GM12875 (cell line): Measurements from ENCODE around the gene CALR3.

Experiments used
- H3K4me3 ChIP-seq: one replicate; pipeline ENCODE4 v1.5.1; 2011; ENCODE audit warnings: low read depth, low read length, control low read depth
- TF ChIP-seq, protein P1 (sequence below): IDR thresholded peaks from 2 replicates; pipeline ENCODE4 v1.5.1; 2011; ENCODE audit warnings: low read depth, mild to moderate bottlenecking, control low read depth, inconsistent platforms, low read length, moderate library complexity, borderline replicate concordance; ENCODE audit not compliant: insufficient read depth

CALR3 gene

GRCh38 chr19:16463991-16464575, 31.9 kb downstream of the CALR3 start:
- no peak overlapping the region for H3K4me3 ChIP-seq
- TF ChIP-seq, protein P1, sequence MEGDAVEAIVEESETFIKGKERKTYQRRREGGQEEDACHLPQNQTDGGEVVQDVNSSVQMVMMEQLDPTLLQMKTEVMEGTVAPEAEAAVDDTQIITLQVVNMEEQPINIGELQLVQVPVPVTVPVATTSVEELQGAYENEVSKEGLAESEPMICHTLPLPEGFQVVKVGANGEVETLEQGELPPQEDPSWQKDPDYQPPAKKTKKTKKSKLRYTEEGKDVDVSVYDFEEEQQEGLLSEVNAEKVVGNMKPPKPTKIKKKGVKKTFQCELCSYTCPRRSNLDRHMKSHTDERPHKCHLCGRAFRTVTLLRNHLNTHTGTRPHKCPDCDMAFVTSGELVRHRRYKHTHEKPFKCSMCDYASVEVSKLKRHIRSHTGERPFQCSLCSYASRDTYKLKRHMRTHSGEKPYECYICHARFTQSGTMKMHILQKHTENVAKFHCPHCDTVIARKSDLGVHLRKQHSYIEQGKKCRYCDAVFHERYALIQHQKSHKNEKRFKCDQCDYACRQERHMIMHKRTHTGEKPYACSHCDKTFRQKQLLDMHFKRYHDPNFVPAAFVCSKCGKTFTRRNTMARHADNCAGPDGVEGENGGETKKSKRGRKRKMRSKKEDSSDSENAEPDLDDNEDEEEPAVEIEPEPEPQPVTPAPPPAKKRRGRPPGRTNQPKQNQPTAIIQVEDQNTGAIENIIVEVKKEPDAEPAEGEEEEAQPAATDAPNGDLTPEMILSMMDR: no peak

DNA sequence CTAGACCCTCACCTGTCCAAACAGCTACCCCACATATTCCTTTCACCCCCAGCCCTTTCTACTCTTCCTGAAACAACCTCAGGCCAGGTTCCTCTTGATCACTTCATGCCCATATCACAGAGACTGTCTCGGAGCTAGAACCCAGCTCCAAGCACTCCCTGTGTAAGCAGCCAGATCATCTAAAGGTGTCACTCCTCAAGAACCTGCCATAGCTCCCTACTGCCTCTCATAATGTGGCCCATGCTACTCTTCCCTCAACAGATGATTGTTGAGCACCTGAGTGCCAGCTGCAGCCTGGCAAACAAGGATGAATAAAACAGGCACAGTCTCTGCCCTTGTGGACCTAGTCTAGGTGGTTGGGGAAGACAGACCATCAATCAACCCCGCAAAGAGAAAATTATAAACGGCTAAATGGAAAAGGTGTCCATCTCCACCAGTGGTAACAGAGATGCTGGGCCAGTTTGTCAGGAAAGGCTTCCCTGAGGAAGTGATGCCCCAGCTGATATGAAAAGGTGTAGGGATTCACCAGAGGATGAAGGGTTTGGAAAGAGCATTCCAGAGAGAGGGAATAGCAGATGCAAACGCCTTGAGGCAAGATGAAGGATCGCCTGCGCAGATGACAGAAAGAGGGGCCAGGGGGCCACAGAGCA, 32.5 kb downstream of the CALR3 start:
- TF ChIP-seq, protein P1: no peak
- no peak overlapping the region for H3K4me3 ChIP-seq

DNA sequence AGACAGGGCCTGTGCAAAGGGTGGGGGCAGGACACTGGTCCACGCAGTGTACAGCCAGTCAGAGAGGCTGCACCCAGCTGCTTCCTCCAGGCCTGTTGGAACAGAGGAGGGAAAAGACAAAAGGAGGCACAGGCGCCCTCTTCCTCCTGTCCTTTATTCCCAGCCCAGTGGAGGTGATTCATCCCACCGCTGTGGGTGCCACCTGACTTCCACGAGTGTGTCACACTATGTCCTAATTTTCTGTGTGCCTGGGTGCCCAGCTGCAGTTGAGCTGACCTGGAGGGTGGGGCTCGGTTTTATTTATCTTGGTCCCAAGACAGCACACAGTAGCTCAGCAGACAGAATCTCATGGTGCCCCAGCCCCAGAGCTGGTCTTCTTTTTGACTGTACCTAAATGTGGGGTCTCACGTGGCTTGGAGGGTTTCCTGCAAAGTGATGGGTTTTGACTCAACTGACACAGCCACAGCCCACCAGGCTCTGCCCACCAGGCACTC, 33.2 kb downstream of the CALR3 start:
- TF ChIP-seq, protein P1: no peak
- H3K4me3 ChIP-seq: no peak overlapping the region

- H3K4me3 ChIP-seq: no peak overlapping the region
- TF ChIP-seq, protein P1: no peak
Observed at GRCh38 chr19:16461630-16462051, 34.3 kb downstream of the CALR3 start.

- TF ChIP-seq, protein P1: no peak
- H3K4me3 ChIP-seq: no peak overlapping the region
Observed at GRCh38 chr19:16460454-16460853, 35.5 kb downstream of the CALR3 start.

GRCh38 chr19:16459680-16460079, 36.3 kb downstream of the CALR3 start:
- no peak overlapping the region for H3K4me3 ChIP-seq
- TF ChIP-seq, protein P1: no peak
